NCI-H2029 (cell line): Measurements from ENCODE around the gene FBL.

Experiments
- DNase-seq: peaks from one replicate; lab custom pipeline; 2025; lab: John Stamatoyannopoulos, UW

Gene FBL

GRCh38 chr19:39788244-39788643 is 57.9 kb downstream of the FBL start:
- DNase-seq = no peak
